ENCODE data around the gene TSR3. TPM values are rescaled to one million over a fixed set of nuclear protein-coding genes. Genes with fewer than 3 reads are reported as not detected.

The TSR3 gene
- total and polyA plus RNA-seq, 2 donors from 2014 or later, result 44.8 to 95.4 TPM

DNA sequence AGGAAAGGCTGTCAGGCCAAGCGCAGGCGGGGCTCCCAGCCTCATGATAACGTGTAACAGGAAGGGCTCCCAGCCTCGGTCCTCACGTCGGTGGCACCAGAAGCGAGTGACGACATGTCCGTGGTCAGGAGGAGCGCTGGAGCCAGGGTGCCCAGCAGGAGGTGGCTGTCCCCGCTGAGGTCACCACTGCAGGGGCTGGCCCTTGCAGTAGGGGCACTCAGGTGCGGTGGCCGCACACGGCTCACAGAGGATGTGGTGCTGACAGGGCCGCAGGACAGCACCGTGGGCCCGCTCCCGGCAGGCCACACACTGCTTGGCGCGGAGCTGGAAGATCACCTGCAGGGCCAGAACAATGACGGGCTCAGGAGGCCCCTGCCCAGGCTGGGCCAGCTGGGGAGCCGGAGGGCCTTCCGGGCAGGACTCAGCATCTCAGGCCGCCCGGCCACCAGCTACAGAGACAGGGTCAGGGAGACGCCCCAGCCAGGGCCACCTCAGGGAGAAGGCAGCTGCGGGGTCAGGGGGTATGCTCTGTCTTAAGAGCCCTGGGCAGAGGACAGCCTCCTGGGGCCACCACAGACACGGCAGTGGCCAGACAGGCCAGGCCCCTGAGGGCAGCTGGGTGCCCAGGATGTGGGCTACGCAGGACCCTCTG, 14.5 kb upstream of the TSR3 start:
- Histone ChIP-seq H3K9ac (ENCODE audit: low read length in 3 of 3) (no peak overlapping the region), H3K4me1 (ENCODE audit: control insufficient read depth in 2 of 3, insufficient read depth in 2 of 3, low read depth in 1 of 3, low read length in 3 of 3) (no peaks in the 10 kb centered on the region), H3K36me3 (ENCODE audit: control insufficient read depth in 2 of 3, insufficient read depth in 3 of 3, low read length in 3 of 3) (peaks cover 0 to 22% (median 6%) of the 10 kb centered on the region in 3 donors), H3K9me3 (ENCODE audit: control insufficient read depth in 2 of 3, insufficient read depth in 1 of 3, low read length in 3 of 3) (no peaks in the 10 kb centered on the region), H3K27me3 (ENCODE audit: control insufficient read depth, insufficient read depth, low read length) (no peaks in the 10 kb centered on the region), H3K4me3 (ENCODE audit: low read length in 3 of 3) (no peak overlapping the region), H3K27ac (ENCODE audit: low read depth in 2 of 2, low read length in 2 of 2) (no peak overlapping the region)
- TF ChIP-seq, protein P1, sequence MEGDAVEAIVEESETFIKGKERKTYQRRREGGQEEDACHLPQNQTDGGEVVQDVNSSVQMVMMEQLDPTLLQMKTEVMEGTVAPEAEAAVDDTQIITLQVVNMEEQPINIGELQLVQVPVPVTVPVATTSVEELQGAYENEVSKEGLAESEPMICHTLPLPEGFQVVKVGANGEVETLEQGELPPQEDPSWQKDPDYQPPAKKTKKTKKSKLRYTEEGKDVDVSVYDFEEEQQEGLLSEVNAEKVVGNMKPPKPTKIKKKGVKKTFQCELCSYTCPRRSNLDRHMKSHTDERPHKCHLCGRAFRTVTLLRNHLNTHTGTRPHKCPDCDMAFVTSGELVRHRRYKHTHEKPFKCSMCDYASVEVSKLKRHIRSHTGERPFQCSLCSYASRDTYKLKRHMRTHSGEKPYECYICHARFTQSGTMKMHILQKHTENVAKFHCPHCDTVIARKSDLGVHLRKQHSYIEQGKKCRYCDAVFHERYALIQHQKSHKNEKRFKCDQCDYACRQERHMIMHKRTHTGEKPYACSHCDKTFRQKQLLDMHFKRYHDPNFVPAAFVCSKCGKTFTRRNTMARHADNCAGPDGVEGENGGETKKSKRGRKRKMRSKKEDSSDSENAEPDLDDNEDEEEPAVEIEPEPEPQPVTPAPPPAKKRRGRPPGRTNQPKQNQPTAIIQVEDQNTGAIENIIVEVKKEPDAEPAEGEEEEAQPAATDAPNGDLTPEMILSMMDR (IDR thresholded peaks at IDR 0.05; ENCODE audit: borderline replicate concordance, extremely low read depth, insufficient read depth), result no peak
- FAIRE-seq (no peak), DNase-seq (peak in 1 of 5 donors; percentile 76)
- intact Hi-C loops (cut with DNase I), result no loop called here

DNA sequence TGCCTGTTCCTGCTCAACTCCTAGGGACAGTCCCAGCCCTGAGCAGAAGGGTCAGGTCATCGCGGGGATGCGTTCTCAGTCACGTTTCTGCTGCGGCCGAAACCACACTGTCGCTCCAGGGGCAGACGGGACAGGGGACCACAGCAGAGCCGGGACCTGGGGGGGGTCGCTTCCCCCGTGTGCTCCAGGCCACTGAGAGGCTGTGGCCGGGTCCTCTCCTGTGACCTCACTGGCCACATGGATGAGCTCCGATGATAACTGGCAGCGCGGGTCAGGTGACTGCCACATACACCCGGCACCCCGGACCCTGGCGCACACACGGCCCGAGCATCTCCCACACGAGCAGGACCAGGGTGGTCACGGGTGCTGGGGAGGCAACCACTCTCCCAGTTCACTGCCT, 12.8 kb upstream of the TSR3 start:
- Histone ChIP-seq H3K27ac (ENCODE audit: low read depth in 2 of 2, low read length in 2 of 2) (no peak overlapping the region), H3K9me3 (ENCODE audit: control insufficient read depth in 2 of 3, insufficient read depth in 1 of 3, low read length in 3 of 3) (no peaks in the 10 kb centered on the region), H3K4me3 (ENCODE audit: low read length in 3 of 3) (no peak overlapping the region), H3K9ac (ENCODE audit: low read length in 3 of 3) (no peak overlapping the region), H3K36me3 (ENCODE audit: control insufficient read depth in 2 of 3, insufficient read depth in 3 of 3, low read length in 3 of 3) (peaks cover 0 to 26% (median 6%) of the 10 kb centered on the region in 3 donors), H3K27me3 (ENCODE audit: control insufficient read depth, insufficient read depth, low read length) (no peaks in the 10 kb centered on the region), H3K4me1 (ENCODE audit: control insufficient read depth in 2 of 3, insufficient read depth in 2 of 3, low read depth in 1 of 3, low read length in 3 of 3) (no peaks in the 10 kb centered on the region)
- TF ChIP-seq, protein P1 (IDR thresholded peaks at IDR 0.05; ENCODE audit: borderline replicate concordance, extremely low read depth, insufficient read depth), result no peak
- FAIRE-seq (no peak), DNase-seq (peak in 1 of 5 donors; percentile 78)
- intact Hi-C loops (cut with DNase I), result no loop called here

DNA sequence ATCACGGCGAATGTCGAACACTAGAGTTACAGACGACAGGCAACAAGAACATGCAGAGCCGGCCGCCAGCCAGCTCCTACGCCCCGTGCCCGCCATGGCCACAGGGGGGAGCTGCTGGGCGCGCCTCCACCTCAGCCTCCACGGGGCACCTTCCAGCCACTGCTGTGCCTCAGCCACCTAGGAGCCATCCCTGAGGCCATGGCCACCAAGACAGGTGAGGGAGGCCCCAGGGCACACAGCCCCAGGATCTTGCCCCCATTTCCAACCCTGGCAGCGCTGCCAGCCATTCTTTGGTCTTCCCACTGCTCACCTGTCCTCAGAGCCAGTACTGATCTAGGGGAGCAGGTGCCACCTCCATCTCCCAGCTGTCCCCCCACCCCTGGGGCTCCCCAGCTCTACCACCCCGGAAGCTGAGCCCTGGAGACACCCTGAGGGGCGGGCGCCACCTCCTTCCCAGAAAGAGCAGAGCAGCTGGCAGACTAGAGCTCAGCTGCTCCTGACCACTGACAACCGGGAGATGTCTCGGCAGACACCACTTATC, 11.9 kb upstream of the TSR3 start:
- intact Hi-C loops (cut with DNase I), result no loop called here
- Histone ChIP-seq H3K9me3 (ENCODE audit: control insufficient read depth in 2 of 3, insufficient read depth in 1 of 3, low read length in 3 of 3) (no peaks in the 10 kb centered on the region), H3K36me3 (ENCODE audit: control insufficient read depth in 2 of 3, insufficient read depth in 3 of 3, low read length in 3 of 3) (peaks cover 0 to 26% (median 6%) of the 10 kb centered on the region in 3 donors), H3K9ac (ENCODE audit: low read length in 3 of 3) (no peak overlapping the region), H3K27ac (ENCODE audit: low read depth in 2 of 2, low read length in 2 of 2) (no peak overlapping the region), H3K4me1 (ENCODE audit: control insufficient read depth in 2 of 3, insufficient read depth in 2 of 3, low read depth in 1 of 3, low read length in 3 of 3) (no peaks in the 10 kb centered on the region), H3K4me3 (ENCODE audit: low read length in 3 of 3) (no peak overlapping the region), H3K27me3 (ENCODE audit: control insufficient read depth, insufficient read depth, low read length) (no peaks in the 10 kb centered on the region)
- DNase-seq (peak in 3 of 5 donors; percentile 41 to 82 (median 46)), FAIRE-seq (no peak)
- TF ChIP-seq, protein P1 (IDR thresholded peaks at IDR 0.05; ENCODE audit: borderline replicate concordance, extremely low read depth, insufficient read depth), result peak; percentile 62

Measured in kidney (tissue), 14 donors.